KMS-11 (cell line): ENCODE measurements around the gene MYO1G.

ENCODE experiments used
- H2AFZ ChIP-seq: fragments of 200-600 bp; sonication (generic); 2 replicates; pipeline ENCODE4 v1.6.1; 2016; ENCODE audit warnings: antibody characterized with exemption, mixed run types, low read depth
- H3K27ac ChIP-seq: fragments of 200-600 bp; sonication (generic); 2 replicates; pipeline ENCODE4 v1.6.1; 2016; ENCODE audit warnings: mild to moderate bottlenecking, mixed run types
- H3K27me3 ChIP-seq: fragments of 200-600 bp; sonication (generic); 2 replicates; pipeline ENCODE4 v1.6.1; 2017; ENCODE audit warnings: mild to moderate bottlenecking, low read depth, mixed run types, moderate library complexity; ENCODE audit not compliant: insufficient read depth
- H3K36me3 ChIP-seq: fragments of 200-600 bp; sonication (generic); 2 replicates; pipeline ENCODE4 v1.6.1; 2017; ENCODE audit warnings: mild to moderate bottlenecking, mixed run types; ENCODE audit not compliant: insufficient read depth
- H3K4me1 ChIP-seq: fragments of 200-600 bp; sonication (generic); 2 replicates; pipeline ENCODE4 v1.6.1; 2016; ENCODE audit warnings: mild to moderate bottlenecking, low read depth, mixed run types; ENCODE audit not compliant: poor library complexity, severe bottlenecking
- H3K4me2 ChIP-seq: fragments of 200-600 bp; sonication (generic); 2 replicates; pipeline ENCODE4 v1.7.0; 2016; ENCODE audit warnings: mild to moderate bottlenecking, mixed run types
- H3K4me3 ChIP-seq: fragments of 200-600 bp; sonication (generic); IDR thresholded peaks from 2 replicates; pipeline ENCODE4 v1.6.1; 2017; ENCODE audit warnings: low read depth, low read length, mixed read lengths; ENCODE audit not compliant: insufficient read depth
- H3K79me2 ChIP-seq: fragments of 200-600 bp; sonication (generic); 2 replicates; pipeline ENCODE4 v1.6.1; 2016; ENCODE audit warnings: low read depth, mixed run types; ENCODE audit not compliant: insufficient read depth
- H3K9ac ChIP-seq: fragments of 200-600 bp; sonication (generic); 2 replicates; pipeline ENCODE4 v1.6.1; 2016; ENCODE audit warnings: mild to moderate bottlenecking, mixed run types
- H4K20me1 ChIP-seq: fragments of 200-600 bp; sonication (generic); 2 replicates; pipeline ENCODE4 v1.6.1; 2016; ENCODE audit warnings: mild to moderate bottlenecking, mixed run types; ENCODE audit not compliant: insufficient read depth
- TF ChIP-seq, protein P1 (sequence below): fragments of 200-600 bp; sonication (generic); conservative IDR thresholded peaks from 2 replicates; pipeline ENCODE4 v1.6.1; 2017; ENCODE audit warnings: low read depth, mild to moderate bottlenecking, antibody characterized with exemption, low read length, moderate library complexity, mixed read lengths

MYO1G gene

DNA sequence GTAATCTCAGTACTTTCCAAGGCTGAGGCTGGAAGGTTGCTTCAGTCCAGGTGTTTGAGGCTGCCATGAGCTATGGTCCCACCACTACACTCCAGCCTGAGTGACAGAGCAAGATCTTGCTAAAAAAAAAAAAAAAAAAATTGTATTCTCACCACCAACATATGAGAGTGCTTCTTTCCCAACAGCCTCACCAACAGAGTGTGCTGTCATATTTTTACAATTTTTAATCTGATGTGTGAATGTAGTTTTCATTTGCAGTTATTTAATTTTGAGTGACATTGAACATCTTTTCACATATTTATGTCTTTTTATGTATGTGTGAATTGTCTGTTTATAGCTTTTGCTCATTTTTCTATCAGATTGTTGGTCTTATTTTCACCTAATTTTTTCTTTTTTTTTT, 35.2 kb downstream of the MYO1G start:
- no peak overlapping the region for H3K27ac ChIP-seq
- H3K36me3 ChIP-seq = no peaks in the 10 kb centered on the region
- no peaks in the 10 kb centered on the region for H4K20me1 ChIP-seq
- H3K9ac ChIP-seq = no peak overlapping the region
- H3K4me1 ChIP-seq = no peaks in the 10 kb centered on the region
- no peak overlapping the region for H3K4me2 ChIP-seq
- TF ChIP-seq, protein P1, sequence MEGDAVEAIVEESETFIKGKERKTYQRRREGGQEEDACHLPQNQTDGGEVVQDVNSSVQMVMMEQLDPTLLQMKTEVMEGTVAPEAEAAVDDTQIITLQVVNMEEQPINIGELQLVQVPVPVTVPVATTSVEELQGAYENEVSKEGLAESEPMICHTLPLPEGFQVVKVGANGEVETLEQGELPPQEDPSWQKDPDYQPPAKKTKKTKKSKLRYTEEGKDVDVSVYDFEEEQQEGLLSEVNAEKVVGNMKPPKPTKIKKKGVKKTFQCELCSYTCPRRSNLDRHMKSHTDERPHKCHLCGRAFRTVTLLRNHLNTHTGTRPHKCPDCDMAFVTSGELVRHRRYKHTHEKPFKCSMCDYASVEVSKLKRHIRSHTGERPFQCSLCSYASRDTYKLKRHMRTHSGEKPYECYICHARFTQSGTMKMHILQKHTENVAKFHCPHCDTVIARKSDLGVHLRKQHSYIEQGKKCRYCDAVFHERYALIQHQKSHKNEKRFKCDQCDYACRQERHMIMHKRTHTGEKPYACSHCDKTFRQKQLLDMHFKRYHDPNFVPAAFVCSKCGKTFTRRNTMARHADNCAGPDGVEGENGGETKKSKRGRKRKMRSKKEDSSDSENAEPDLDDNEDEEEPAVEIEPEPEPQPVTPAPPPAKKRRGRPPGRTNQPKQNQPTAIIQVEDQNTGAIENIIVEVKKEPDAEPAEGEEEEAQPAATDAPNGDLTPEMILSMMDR = no peak
- H3K27me3 ChIP-seq = no peaks in the 10 kb centered on the region
- H3K4me3 ChIP-seq = no peak overlapping the region
- H3K79me2 ChIP-seq = no peaks in the 10 kb centered on the region
- no peak overlapping the region for H2AFZ ChIP-seq

DNA sequence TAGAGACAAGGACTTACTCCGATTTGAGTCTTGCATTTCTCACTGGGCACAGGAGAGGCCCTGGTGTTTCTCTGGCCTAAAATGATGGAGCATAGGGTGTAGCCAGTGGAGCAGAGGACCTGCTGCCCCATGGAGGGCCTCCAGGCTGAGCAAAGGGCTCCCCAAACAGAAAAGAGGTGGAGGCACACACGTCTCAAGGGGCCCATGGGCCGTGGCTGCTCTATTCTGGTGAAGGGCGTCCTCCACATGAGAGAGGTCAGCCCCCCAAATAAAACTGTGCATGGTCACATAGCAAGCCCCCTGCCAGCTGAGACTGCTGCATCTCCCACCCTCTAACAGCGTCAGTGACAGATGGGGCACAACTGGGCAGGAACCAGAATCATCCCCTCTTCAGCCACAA, 41.4 kb downstream of the MYO1G start:
- Histone ChIP-seq H3K4me1 (peaks cover 5% of the 10 kb centered on the region), H3K4me3 (no peak overlapping the region), H3K9ac (no peak overlapping the region), H3K27me3 (no peaks in the 10 kb centered on the region), H3K79me2 (no peaks in the 10 kb centered on the region), H2AFZ (no peak overlapping the region), H3K27ac (no peak overlapping the region), H4K20me1 (no peaks in the 10 kb centered on the region), H3K36me3 (no peaks in the 10 kb centered on the region), H3K4me2 (no peak overlapping the region)
- TF ChIP-seq, protein P1 = no peak

DNA sequence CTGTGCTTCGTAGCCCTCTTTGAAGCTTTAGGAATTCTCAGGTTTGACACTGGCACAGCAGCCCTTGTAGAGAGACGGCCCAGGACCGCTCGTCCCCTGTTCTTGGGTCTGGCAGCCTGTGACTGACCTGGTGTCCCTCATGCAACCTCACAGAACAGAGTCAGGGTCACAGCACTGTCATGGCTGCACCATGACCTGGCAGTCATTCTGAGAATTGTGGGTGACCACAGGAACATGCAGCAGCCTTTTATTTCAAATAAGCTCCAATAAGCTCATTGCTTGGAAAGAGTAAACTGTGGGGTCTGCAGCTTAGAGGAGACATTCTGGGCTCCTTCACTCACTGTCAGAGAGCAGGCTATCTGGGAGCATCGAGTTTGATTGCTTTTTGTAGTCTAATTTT, 42.5 kb downstream of the MYO1G start:
- H3K9ac ChIP-seq = no peak overlapping the region
- no peak overlapping the region for H2AFZ ChIP-seq

DNA sequence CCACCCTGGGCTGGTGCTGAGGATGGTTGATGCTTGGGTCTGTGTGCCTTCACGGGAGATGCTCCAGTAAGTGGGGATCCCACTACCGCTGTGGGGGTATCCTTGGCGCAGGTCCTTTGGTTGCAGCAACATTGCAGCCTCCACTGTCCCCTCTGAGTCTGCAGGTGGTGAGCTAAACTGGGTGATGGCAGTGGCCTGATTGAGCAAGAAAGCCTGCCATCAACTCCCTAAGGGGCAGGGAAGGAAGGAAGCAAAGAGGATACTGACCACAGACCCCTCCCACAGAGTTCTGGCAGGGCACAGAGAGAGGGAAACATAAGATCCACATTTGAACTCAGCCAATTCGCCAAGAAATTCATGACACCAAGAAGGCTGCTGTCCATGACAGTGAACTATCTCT, 43.2 kb downstream of the MYO1G start:
- Histone ChIP-seq H3K27me3 (no peaks in the 10 kb centered on the region), H3K4me2 (no peak overlapping the region), H3K4me1 (peaks cover 5% of the 10 kb centered on the region), H3K4me3 (no peak overlapping the region), H3K79me2 (no peaks in the 10 kb centered on the region), H2AFZ (no peak overlapping the region), H4K20me1 (no peaks in the 10 kb centered on the region), H3K36me3 (no peaks in the 10 kb centered on the region), H3K27ac (no peak overlapping the region), H3K9ac (no peak overlapping the region)
- TF ChIP-seq, protein P1 = no peak

More for the DNA sequence above, 42.5 kb downstream of the MYO1G start:
- Histone ChIP-seq H3K36me3 (no peaks in the 10 kb centered on the region), H4K20me1 (no peaks in the 10 kb centered on the region), H3K79me2 (no peaks in the 10 kb centered on the region), H3K27ac (no peak overlapping the region), H3K4me3 (no peak overlapping the region), H3K4me1 (peaks cover 5% of the 10 kb centered on the region), H3K27me3 (no peaks in the 10 kb centered on the region), H3K4me2 (no peak overlapping the region)
- TF ChIP-seq, protein P1 = no peak
